GM19438 (cell line): ENCODE data around the gene EEIG2.
"Not testable (repeated sequence)": the region's sequence is repeated elsewhere in the genome, so short reads cannot be mapped to it uniquely, and the experiment has no call there.

ENCODE experiments used
- ATAC-seq: cut with Tn5 transposase; IDR thresholded peaks from one replicate; pipeline ENCODE4 v1.9.1; 2021; ENCODE audit warnings: low read depth; ENCODE audit not compliant: unreplicated experiment

Gene EEIG2

GRCh38 chr1:108559215-108560186, at the start of gene EEIG2:
Gene EEIG2, plus strand, starts transcription at chr1:108560100. Its CDS starts 329 bp downstream, at chr1:108560429.
- peak; percentile 76 for ATAC-seq

DNA sequence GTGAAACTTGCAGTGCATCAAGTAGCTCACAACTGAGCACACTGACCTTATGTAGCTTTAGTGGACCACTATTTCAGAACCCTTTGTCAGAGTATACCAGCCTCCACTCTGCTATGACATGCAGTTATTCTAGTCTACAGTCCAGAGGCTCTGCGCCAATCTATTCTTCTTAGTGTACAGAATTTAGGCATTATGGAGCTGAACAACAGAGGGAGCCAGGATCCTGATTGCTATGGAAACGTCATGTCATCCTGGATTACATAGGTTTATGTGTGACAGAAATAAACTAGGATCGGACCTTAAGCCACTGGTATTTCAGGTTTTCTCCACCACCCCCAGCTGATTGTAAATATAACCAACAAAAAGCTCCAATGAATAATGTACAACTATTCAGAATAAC, 48.1 kb upstream of the EEIG2 start:
- ATAC-seq, result no peak

- ATAC-seq, result peak; percentile 58
Observed at GRCh38 chr1:108512239-108513043, 47.5 kb upstream of the EEIG2 start.

DNA sequence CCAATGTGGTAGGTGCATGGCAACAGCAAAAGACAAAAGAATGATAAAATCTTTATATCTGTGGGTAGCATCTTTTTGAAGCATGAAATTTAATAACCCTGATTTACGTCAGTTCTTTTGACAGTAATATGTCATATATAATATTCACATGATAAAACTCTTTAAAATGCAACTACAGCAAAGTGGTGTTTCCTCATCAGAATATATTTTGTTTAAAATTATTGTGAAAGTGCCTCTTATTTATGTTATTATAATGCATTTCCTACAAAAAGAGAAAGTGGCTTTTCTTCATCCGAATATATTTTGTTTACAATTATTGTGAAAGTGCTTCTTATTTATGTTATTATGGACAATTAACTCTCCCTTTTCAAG, 46.9 kb upstream of the EEIG2 start:
- ATAC-seq, result no peak

DNA sequence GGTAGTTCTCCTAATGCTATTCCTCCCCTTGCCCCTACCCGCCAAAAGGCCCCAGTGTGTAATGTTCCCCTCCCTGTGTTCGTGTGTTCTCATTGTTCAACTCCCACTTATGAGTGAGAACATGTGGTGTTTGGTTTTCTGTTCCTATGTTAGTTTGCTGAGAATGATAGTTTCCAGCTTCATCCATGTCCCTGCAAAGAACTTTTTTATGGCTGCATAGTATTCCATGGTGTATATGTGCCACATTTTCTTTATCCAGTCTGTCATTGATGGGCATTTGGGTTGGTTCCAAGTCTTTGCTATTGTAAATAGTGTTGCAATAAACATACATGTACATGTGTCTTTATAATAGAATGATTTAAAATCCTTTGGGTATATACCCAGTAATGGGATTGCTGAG, 46.0 kb upstream of the EEIG2 start:
- not testable (repeated sequence) for ATAC-seq

- ATAC-seq, result not testable (repeated sequence)
Observed at GRCh38 chr1:108517301-108517897, 42.5 kb upstream of the EEIG2 start.

DNA sequence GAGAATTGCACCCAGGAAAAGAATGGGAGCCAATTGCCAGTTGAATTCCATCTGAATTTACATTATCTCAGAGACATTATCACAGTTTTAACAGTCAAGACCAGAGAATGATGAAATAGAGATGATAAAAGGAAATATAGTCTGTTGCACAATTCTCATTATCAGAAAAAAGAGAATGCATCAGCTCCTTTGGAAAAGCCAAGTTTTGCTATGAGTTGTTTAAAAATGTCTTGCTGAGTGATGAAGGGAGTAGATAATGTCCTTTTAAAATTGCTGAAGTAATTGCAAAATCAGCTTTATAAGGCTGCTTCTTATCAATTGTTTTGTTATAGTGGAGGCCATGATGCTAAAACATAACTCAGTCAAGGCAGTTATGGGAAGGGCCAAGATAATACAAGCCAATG, 37.9 kb upstream of the EEIG2 start:
- no peak for ATAC-seq

DNA sequence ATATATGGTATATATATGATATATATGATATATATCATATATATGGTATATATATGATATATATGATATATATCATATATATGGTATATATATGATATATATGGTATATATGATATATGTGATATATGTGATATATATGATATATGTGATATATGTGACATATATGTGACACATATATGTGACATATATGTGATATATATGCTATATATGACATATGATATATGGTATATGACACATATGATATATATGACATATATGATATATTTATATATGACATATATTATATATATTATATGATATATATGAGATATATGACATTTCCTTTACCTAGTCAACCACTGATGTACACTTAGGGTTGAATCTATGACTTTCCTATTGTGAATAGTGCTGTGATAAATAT, 36.1 kb upstream of the EEIG2 start:
- ATAC-seq, result no peak

DNA sequence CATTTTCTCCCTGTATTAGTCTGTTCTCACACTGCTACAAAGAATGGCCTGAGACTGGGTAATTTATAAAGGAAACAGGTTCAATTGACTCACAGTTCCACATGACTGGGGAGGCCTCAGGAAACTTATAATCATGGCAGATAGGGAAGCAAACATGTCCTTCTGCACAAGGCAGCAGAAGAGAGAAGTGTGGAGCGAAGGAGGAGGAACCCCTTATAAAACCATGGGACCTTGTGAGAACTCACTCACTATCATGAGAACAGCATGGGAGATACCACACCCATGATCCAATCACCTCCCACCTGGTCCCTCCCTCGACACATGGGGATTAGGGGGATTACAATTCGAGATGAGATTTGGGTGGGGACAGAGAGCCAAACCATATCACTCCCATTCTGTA, 35.2 kb upstream of the EEIG2 start:
- no peak for ATAC-seq

DNA sequence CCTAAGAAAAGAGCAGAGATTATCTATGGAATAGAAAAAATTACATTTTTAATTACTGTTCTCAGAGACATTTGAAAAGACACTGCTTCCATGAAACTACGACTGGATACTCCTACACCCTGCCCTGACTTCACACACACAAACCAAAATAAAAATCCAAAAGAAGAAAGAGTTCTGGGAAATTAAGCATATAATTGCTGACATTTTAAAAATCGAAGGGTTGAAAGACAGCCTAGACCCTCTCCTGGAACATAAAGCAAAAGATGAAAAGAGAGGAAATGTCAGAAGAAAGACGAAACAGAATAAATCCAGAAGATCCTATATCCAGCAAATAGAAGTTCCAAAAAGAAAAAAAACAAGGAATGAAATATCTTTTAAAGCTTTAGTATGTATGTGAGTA, 32.8 kb upstream of the EEIG2 start:
- no peak for ATAC-seq

- no peak for ATAC-seq
Observed at GRCh38 chr1:108527837-108528236, 32.1 kb upstream of the EEIG2 start.

DNA sequence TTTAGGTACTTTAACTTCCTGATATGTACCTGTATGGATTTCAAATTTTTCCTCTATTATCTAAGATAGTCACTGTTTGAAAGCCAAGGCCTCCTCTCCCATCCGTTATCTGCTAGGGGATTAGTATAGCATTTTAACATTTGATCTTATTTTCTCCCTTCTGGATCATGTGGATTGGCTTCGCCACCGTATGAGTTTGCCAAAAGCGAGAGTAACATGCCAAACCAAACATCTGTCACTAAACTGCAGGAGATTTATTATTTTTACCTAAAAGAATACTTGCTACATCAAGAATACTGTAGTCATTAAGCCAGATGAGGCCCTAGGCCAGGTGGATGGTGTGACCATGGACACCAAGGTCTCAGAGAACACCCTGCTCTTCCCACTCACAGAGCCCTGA, 28.5 kb upstream of the EEIG2 start:
- no peak for ATAC-seq

- ATAC-seq, result no peak
Observed at GRCh38 chr1:108532730-108533129, 27.2 kb upstream of the EEIG2 start.

GRCh38 chr1:108533351-108534083, 26.4 kb upstream of the EEIG2 start:
- no peak for ATAC-seq

GRCh38 chr1:108534759-108535158, 25.1 kb upstream of the EEIG2 start:
- no peak for ATAC-seq

DNA sequence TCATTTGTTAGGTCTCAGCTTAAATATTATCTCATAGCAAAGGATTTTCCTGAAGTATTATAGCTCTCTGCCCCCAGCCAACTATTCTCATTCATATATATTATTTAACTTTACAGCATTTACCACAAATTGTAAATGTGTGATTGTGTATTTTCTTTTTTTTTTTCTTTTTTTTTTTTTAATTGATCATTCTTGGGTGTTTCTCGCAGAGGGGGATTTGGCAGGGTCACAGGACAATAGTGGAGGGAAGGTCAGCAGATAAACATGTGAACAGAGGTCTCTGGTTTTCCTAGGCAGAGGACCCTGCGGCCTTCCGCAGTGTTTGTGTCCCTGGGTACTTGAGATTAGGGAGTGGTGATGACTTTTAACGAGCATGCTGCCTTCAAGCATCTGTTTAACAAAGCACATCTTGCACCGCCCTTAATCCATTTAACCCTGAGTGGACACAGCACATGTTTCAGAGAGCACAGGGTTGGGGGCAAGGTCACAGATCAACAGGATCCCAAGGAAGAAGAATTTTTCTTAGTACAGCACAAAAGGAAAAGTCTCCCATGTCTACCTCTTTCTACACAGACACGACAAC, 24.5 kb upstream of the EEIG2 start:
- not testable (repeated sequence) for ATAC-seq

- ATAC-seq, result not testable (repeated sequence)
Observed at GRCh38 chr1:108536021-108536420, 23.9 kb upstream of the EEIG2 start.

DNA sequence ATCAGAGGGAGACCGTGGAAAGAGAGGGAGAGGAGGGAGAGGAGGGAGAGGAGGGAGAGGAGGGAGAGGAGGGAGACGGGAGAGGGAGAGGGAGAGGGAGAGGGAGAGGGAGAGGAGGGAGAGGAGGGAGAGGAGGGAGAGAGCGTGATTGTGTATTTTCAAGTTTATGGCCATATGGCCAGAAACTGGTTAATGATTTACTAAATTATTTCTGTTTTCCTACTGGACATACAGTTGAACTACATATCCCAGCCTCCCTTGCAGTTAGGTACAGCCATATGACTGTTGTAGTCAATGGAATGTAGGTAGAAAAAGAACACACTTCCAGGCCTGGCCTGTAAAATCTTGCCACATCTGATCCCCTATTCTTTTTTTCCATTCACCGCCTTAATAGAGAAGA, 23.1 kb upstream of the EEIG2 start:
- not testable (repeated sequence) for ATAC-seq

DNA sequence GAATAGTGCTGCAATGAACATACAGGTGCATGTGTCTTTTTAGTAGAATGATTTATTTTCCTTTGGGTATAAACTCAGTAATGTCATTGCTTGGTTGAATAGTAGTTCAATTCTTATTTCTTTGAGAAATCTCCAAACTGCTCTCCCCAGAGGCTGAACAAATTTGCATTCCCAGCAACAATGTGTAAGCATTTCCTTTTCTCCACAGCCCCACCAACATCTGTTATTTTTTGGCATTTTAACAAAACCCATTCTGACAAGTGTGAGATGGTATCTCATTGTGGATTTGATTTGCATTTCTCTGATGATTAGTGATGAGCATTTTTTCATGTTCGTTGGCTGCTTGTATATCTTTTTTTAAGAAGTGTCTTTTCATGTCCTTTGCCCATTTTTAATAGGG, 21.9 kb upstream of the EEIG2 start:
- ATAC-seq, result no peak

GRCh38 chr1:108540977-108541376, 18.9 kb upstream of the EEIG2 start:
- no peak for ATAC-seq
